ENCODE results near the gene BIRC2. TPM values are rescaled to one million over a fixed set of nuclear protein-coding genes. Genes with fewer than 3 reads are reported as not detected.

Gene BIRC2
- total RNA-seq, 1 donor from 2014 or later: 69.9 TPM

GRCh38 chr11:102413497-102413896, 66.5 kb downstream of the BIRC2 start:
- Mint-ChIP-seq H3K36me3 (ENCODE audit: low read depth, unreplicated experiment) (peaks cover 14% of the 10 kb centered on the region), H3K27ac (ENCODE audit: unreplicated experiment) (no peak overlapping the region), H3K9me3 (ENCODE audit: unreplicated experiment) (peaks cover 4% of the 10 kb centered on the region), H3K27me3 (ENCODE audit: low read depth, unreplicated experiment) (no peaks in the 10 kb centered on the region), H3K4me3 (ENCODE audit: unreplicated experiment) (no peak overlapping the region), H3K4me1 (ENCODE audit: low read depth, unreplicated experiment) (peaks cover 25% of the 10 kb centered on the region)
- DNase-seq (ENCODE audit: low read depth) (no peak), FAIRE-seq (no peak)
- Histone ChIP-seq H3K4me2 (ENCODE audit: low read length) (no peak overlapping the region), H3K4me1 (ENCODE audit: insufficient read depth, low read length) (peaks cover 4% of the 10 kb centered on the region), H2AFZ (ENCODE audit: low read depth, low read length) (no peak overlapping the region), H3K9ac (ENCODE audit: low read length) (no peak overlapping the region), H4K20me1 (ENCODE audit: insufficient read depth, low read length) (peaks cover 61% of the 10 kb centered on the region), H3K27me3 (ENCODE audit: insufficient read depth, low read length) (no peaks in the 10 kb centered on the region), H3K36me3 (ENCODE audit: insufficient read depth, low read length) (no peaks in the 10 kb centered on the region), H3K79me2 (ENCODE audit: insufficient read depth, low read length) (peaks cover 77% of the 10 kb centered on the region), H3K9me3 (ENCODE audit: insufficient read depth, low read depth, low read length) (no peaks in the 10 kb centered on the region), H3K4me3 (ENCODE audit: insufficient read depth, low read depth, low read length) (no peak overlapping the region), H3K27ac (ENCODE audit: low read depth, low read length) (no peak overlapping the region)
- TF ChIP-seq EZH2 (IDR thresholded peaks at IDR 0.05; ENCODE audit: insufficient read depth, low read length): no peak
- TF ChIP-seq, protein P1, sequence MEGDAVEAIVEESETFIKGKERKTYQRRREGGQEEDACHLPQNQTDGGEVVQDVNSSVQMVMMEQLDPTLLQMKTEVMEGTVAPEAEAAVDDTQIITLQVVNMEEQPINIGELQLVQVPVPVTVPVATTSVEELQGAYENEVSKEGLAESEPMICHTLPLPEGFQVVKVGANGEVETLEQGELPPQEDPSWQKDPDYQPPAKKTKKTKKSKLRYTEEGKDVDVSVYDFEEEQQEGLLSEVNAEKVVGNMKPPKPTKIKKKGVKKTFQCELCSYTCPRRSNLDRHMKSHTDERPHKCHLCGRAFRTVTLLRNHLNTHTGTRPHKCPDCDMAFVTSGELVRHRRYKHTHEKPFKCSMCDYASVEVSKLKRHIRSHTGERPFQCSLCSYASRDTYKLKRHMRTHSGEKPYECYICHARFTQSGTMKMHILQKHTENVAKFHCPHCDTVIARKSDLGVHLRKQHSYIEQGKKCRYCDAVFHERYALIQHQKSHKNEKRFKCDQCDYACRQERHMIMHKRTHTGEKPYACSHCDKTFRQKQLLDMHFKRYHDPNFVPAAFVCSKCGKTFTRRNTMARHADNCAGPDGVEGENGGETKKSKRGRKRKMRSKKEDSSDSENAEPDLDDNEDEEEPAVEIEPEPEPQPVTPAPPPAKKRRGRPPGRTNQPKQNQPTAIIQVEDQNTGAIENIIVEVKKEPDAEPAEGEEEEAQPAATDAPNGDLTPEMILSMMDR (IDR thresholded peaks at IDR 0.05; ENCODE audit: insufficient read depth, low read depth, low read length): no peak

GRCh38 chr11:102414559-102414958, 67.5 kb downstream of the BIRC2 start:
- peaks cover 81% of the 10 kb centered on the region for H3K79me2 ChIP-seq (ENCODE audit: insufficient read depth, low read length)
- DNase-seq (ENCODE audit: low read depth) (no peak), FAIRE-seq (no peak)
- H3K36me3 Mint-ChIP-seq (ENCODE audit: low read depth, unreplicated experiment): peaks cover 14% of the 10 kb centered on the region
- H3K27ac ChIP-seq (ENCODE audit: low read depth, low read length): no peak overlapping the region
- H3K4me2 ChIP-seq (ENCODE audit: low read length): no peak overlapping the region
- no peaks in the 10 kb centered on the region for H3K9me3 ChIP-seq (ENCODE audit: insufficient read depth, low read depth, low read length)
- H3K27me3 ChIP-seq (ENCODE audit: insufficient read depth, low read length): no peaks in the 10 kb centered on the region
- H4K20me1 ChIP-seq (ENCODE audit: insufficient read depth, low read length): peaks cover 61% of the 10 kb centered on the region
- no peak overlapping the region for H3K4me3 ChIP-seq (ENCODE audit: insufficient read depth, low read depth, low read length)
- H3K36me3 ChIP-seq (ENCODE audit: insufficient read depth, low read length): no peaks in the 10 kb centered on the region
- peaks cover 4% of the 10 kb centered on the region for H3K4me1 ChIP-seq (ENCODE audit: insufficient read depth, low read length)
- no peak for TF ChIP-seq EZH2 (IDR thresholded peaks at IDR 0.05; ENCODE audit: insufficient read depth, low read length)
- TF ChIP-seq, protein P1 (IDR thresholded peaks at IDR 0.05; ENCODE audit: insufficient read depth, low read depth, low read length): no peak
- no peak overlapping the region for H2AFZ ChIP-seq (ENCODE audit: low read depth, low read length)
- no peak overlapping the region for H3K4me3 Mint-ChIP-seq (ENCODE audit: unreplicated experiment)
- H3K9me3 Mint-ChIP-seq (ENCODE audit: unreplicated experiment): peaks cover 4% of the 10 kb centered on the region
- H3K27ac Mint-ChIP-seq (ENCODE audit: unreplicated experiment): no peak overlapping the region
- no peak overlapping the region for H3K9ac ChIP-seq (ENCODE audit: low read length)
- H3K27me3 Mint-ChIP-seq (ENCODE audit: low read depth, unreplicated experiment): no peaks in the 10 kb centered on the region
- peaks cover 21% of the 10 kb centered on the region for H3K4me1 Mint-ChIP-seq (ENCODE audit: low read depth, unreplicated experiment)

DNA sequence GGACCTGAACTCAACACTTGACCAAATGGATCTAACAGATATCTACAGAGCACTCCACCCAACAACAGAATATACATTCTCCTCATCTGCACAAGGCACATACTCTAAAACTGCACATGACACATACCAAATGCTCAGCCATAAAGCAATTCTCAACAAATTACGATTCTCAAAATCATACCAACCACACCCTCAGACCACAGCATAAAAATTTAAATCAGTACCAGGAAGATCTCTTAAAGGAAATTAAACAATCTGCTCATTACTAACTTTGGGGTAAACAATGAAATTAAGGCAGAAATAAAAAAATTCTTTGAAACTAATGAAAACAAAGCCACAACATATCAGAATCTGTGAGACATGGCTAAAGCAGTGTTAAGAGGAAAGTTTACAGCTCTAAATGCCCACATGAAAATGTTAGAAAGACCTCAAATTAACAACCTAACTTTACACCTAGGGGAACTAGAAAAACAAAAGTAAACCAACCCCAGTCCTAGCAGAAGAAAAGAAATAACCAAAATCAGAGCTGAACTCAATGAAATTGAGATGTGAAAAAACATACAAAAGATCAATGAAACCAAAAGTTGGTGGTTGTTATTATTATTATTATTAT, 68.4 kb downstream of the BIRC2 start:
- Histone ChIP-seq H3K9ac (ENCODE audit: low read length) (no peak overlapping the region), H3K4me1 (ENCODE audit: insufficient read depth, low read length) (peaks cover 3% of the 10 kb centered on the region), H3K4me2 (ENCODE audit: low read length) (no peak overlapping the region), H3K9me3 (ENCODE audit: insufficient read depth, low read depth, low read length) (no peaks in the 10 kb centered on the region), H2AFZ (ENCODE audit: low read depth, low read length) (no peak overlapping the region), H3K27me3 (ENCODE audit: insufficient read depth, low read length) (no peaks in the 10 kb centered on the region), H3K27ac (ENCODE audit: low read depth, low read length) (no peak overlapping the region), H3K79me2 (ENCODE audit: insufficient read depth, low read length) (peaks cover 88% of the 10 kb centered on the region), H4K20me1 (ENCODE audit: insufficient read depth, low read length) (peaks cover 64% of the 10 kb centered on the region), H3K36me3 (ENCODE audit: insufficient read depth, low read length) (no peaks in the 10 kb centered on the region), H3K4me3 (ENCODE audit: insufficient read depth, low read depth, low read length) (no peak overlapping the region)
- Mint-ChIP-seq H3K4me3 (ENCODE audit: unreplicated experiment) (no peak overlapping the region), H3K9me3 (ENCODE audit: unreplicated experiment) (peaks cover 4% of the 10 kb centered on the region), H3K4me1 (ENCODE audit: low read depth, unreplicated experiment) (peaks cover 17% of the 10 kb centered on the region), H3K27me3 (ENCODE audit: low read depth, unreplicated experiment) (no peaks in the 10 kb centered on the region), H3K36me3 (ENCODE audit: low read depth, unreplicated experiment) (peaks cover 14% of the 10 kb centered on the region), H3K27ac (ENCODE audit: unreplicated experiment) (no peak overlapping the region)
- no peak for TF ChIP-seq EZH2 (IDR thresholded peaks at IDR 0.05; ENCODE audit: insufficient read depth, low read length)
- TF ChIP-seq, protein P1 (IDR thresholded peaks at IDR 0.05; ENCODE audit: insufficient read depth, low read depth, low read length): no peak
- DNase-seq (ENCODE audit: low read depth) (no peak), FAIRE-seq (no peak)

Measured in astrocyte (in vitro differentiated cells and primary cell).